Thyroid gland (tissue), 4 donors: Measurements from ENCODE around the gene RGCC. TPM values are rescaled to one million over a fixed set of nuclear protein-coding genes. Genes with fewer than 3 reads are reported as not detected.

Experiments
- DNase-seq, 2 donors: peaks; one replicate each; pipeline ENCODE4 v3.0.0-alpha.2; 2019
- H3K27ac ChIP-seq, 3 donors: fragments of 200-600 bp; sonication (generic); 1 replicate in 2 of 3; 2 replicates in 1 of 3; pipeline ENCODE4 v1.5.1; 2016 to 2019; ENCODE audit warnings: mild to moderate bottlenecking in 1 of 3, moderate library complexity in 1 of 3
- H3K27me3 ChIP-seq: fragments of 200-600 bp; sonication (generic); one replicate; pipeline ENCODE4 v1.5.1; 2019
- H3K36me3 ChIP-seq, 2 donors: fragments of 200-600 bp; sonication (generic); one replicate each; pipeline ENCODE4 v1.5.1; 2016 to 2019
- H3K4me1 ChIP-seq, 2 donors: fragments of 200-600 bp; sonication (generic); one replicate each; pipeline ENCODE4 v1.5.1; 2017 to 2019
- H3K4me3 ChIP-seq, 3 donors: fragments of 200-600 bp; sonication (generic); replicated peaks in 1 of 3; 1 replicate in 2 of 3; 2 replicates in 1 of 3; pipeline ENCODE4 v1.5.1; 2016; ENCODE audit warnings: mild to moderate bottlenecking in 1 of 3
- H3K9me3 ChIP-seq: fragments of 200-600 bp; sonication (generic); one replicate; pipeline ENCODE4 v1.5.1; 2017
- POLR2A ChIP-seq, 2 donors: fragments of 450-650 bp; IDR thresholded peaks; one replicate each; pipeline ENCODE4 v1.6.1; 2017; ENCODE audit warnings: antibody characterized with exemption in 2 of 2, mild to moderate bottlenecking in 2 of 2, moderate library complexity in 1 of 2
- WGBS, 2 donors: methylation state at CpG; one replicate each; pipeline ENCODE4 v1.1.5; 2017; 5-methylcytosine and 5-hydroxymethylcytosine counted together
- intact Hi-C: fragments of 100-400 bp; cut with DNase I; formaldehyde crosslinking; loops from one replicate; pipeline ENCODE4 v1.15.1; 2023
- total RNA-seq, 4 donors: library from RNA; depleted of rRNA; stranded (reverse); fragments of >200 nt; gene quantifications; one replicate each; pipeline ENCODE4 v1.2.3, GENCODE V29; 2016
- TF ChIP-seq, protein P1 (sequence below), 6 experiments: fragments of 200-600 bp in 3 of 6; fragments of 450-650 bp in 3 of 6; sonication (generic) in 3 of 6; IDR thresholded peaks; one replicate each; pipeline ENCODE4 v1.5.1; 2016 to 2019; ENCODE audit warnings: antibody characterized with exemption in 6 of 6, mild to moderate bottlenecking in 2 of 6, inconsistent platforms in 1 of 6, moderate library complexity in 1 of 6

RGCC gene
- total RNA-seq, 4 donors from 2014 or later: 84.8 to 162 (median 127) TPM

DNA sequence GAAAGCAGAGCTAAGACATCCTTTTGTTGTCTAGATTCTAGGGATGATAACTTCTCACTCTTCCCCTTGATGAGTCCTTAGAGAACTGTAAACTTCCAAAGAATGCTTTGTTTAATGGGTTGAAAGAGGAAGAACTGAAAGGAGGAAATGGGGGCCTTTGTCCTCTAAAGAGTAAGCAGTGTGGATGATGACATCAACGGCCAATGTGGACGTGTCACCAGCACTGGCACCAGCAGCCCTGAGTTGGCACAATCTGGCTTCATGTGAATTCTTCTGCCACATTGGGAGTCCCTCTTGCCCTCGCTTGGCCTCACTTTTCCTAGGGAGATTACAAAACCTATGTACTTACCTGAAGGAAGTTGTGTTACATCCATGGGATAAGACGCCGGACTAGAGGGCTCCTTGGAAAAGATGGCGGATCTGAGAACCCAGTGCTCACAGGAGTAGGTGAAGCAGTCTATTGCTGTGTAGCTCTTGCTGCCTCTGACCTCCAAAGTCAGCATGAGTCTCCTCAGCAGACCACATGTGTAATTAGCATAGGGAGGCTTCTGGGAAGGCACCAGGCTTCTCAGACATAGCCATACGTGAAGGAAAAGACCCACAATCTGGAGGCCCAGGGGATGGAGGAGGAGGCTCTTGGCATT, 62.8 kb downstream of the RGCC start:
- WGBS, 2 donors: 77 to 82% methylated on average over 7 of the region's 7 CpGs
- Histone ChIP-seq H3K27ac (no peak overlapping the region), H3K27me3 (no peaks in the 10 kb centered on the region), H3K9me3 (no peaks in the 10 kb centered on the region), H3K4me1 (no peaks in the 10 kb centered on the region), H3K4me3 (no peak overlapping the region), H3K36me3 (no peaks in the 10 kb centered on the region)
- TF ChIP-seq POLR2A (IDR thresholded peaks at IDR 0.05): no peak
- TF ChIP-seq, protein P1, sequence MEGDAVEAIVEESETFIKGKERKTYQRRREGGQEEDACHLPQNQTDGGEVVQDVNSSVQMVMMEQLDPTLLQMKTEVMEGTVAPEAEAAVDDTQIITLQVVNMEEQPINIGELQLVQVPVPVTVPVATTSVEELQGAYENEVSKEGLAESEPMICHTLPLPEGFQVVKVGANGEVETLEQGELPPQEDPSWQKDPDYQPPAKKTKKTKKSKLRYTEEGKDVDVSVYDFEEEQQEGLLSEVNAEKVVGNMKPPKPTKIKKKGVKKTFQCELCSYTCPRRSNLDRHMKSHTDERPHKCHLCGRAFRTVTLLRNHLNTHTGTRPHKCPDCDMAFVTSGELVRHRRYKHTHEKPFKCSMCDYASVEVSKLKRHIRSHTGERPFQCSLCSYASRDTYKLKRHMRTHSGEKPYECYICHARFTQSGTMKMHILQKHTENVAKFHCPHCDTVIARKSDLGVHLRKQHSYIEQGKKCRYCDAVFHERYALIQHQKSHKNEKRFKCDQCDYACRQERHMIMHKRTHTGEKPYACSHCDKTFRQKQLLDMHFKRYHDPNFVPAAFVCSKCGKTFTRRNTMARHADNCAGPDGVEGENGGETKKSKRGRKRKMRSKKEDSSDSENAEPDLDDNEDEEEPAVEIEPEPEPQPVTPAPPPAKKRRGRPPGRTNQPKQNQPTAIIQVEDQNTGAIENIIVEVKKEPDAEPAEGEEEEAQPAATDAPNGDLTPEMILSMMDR (IDR thresholded peaks at IDR 0.05): no peak
- intact Hi-C loops: no loop called here
- DNase-seq: no peak

Other genes starting within 250 kb of the RGCC start
- 10 to 100 TPM in 3 of 4 donors, 1 to 10 TPM in 1; 9.3 to 22.2 (median 12.0) TPM for gene MTRF1, start 194.0 kb upstream of the RGCC start, total RNA-seq
- gene NAA16, start 146.3 kb upstream of the RGCC start, total RNA-seq: 10 to 100 TPM; 16.9 to 42.7 (median 19.0) TPM